Subcutaneous abdominal adipose tissue (tissue), 5 donors: ENCODE results near the gene SMR3A.

ENCODE experiments used
- H3K27ac ChIP-seq: one replicate; pipeline ENCODE4 v1.7.0; 2013; ENCODE audit warnings: low read depth, mild to moderate bottlenecking, inconsistent platforms, low read length, moderate library complexity
- H3K27me3 ChIP-seq, 5 donors: one replicate each; pipeline ENCODE4 v1.7.0; 2013; ENCODE audit warnings: low read length in 5 of 5, inconsistent platforms in 1 of 5; ENCODE audit not compliant: control insufficient read depth in 5 of 5, insufficient read depth in 4 of 5
- H3K36me3 ChIP-seq, 5 donors: one replicate each; pipeline ENCODE4 v1.7.0; 2013; ENCODE audit warnings: low read length in 5 of 5; ENCODE audit not compliant: control insufficient read depth in 5 of 5, insufficient read depth in 5 of 5
- H3K4me1 ChIP-seq, 5 donors: one replicate each; pipeline ENCODE4 v1.7.0; 2013; ENCODE audit warnings: low read length in 5 of 5, mild to moderate bottlenecking in 3 of 5, moderate library complexity in 1 of 5; ENCODE audit not compliant: control insufficient read depth in 5 of 5, insufficient read depth in 5 of 5
- H3K4me3 ChIP-seq, 5 donors: one replicate each; pipeline ENCODE4 v1.7.0; 2013; ENCODE audit warnings: low read length in 5 of 5, low read depth in 1 of 5
- H3K9ac ChIP-seq, 5 donors: one replicate each; pipeline ENCODE4 v1.7.0; 2013; ENCODE audit warnings: low read length in 5 of 5, mild to moderate bottlenecking in 4 of 5, moderate library complexity in 3 of 5
- H3K9me3 ChIP-seq, 5 donors: one replicate each; pipeline ENCODE4 v1.7.0; 2013; ENCODE audit warnings: low read length in 5 of 5; ENCODE audit not compliant: control insufficient read depth in 5 of 5
- donor health status: healthy.
- donor health status: healthy.
- donor health status: healthy.
- donor health status: healthy.
- donor health status: healthy.

Gene SMR3A

DNA sequence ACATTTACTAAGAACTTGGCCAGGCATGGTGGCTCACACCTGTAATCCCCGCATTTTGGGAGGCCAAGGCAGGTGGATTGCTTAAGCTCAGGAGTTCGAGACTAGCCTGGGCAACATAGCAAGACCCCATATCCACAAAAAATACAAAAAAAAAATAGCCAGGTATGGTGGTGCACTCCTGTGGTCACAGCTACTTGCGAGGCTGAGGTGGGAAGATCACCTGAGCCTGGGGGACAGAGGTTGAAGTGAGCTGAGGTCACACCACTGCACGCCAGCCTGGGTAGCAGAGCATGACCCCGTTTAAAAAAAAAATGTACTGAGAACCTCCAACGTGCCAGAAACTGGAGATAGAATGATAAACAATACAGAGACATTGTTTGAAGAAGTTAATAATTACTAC is 45.2 kb downstream of the SMR3A start:
- H3K4me3 ChIP-seq = no peak overlapping the region
- no peak overlapping the region for H3K27ac ChIP-seq
- H3K27me3 ChIP-seq = no peaks in the 10 kb centered on the region
- no peaks in the 10 kb centered on the region for H3K9me3 ChIP-seq
- no peak overlapping the region for H3K9ac ChIP-seq
- no peaks in the 10 kb centered on the region for H3K4me1 ChIP-seq
- H3K36me3 ChIP-seq = no peaks in the 10 kb centered on the region
